ENCODE data around the gene EPB41L2.

The EPB41L2 gene

DNA sequence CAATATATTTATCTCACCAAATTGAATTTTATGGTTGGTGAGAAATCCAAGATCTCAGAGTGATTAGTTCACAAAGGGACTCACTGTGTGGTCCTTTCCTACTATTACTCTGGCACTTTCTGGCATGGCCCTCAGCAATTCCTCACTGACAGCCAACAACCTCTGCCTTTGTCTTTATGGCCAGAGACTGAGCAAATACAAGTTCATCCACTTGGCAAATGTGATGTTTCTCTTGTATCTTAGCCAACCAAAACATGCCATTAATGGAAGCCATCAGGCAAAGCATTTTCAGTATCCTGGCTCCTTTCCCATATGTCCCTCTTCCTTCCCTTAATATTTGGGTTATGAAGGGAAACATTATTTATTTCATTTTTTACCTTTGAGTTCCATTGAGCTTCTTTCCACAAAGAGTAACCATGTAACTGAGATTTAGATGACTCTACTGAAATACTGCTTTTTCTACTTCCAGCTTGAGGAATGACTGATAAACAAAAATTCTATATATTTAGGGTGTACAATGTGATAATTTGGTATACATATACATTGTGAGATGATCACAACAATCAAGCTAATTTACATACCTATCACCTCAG, 266.6 kb downstream of the EPB41L2 start:
- DNase-seq (ENCODE audit: low spot score) = no peak

DNA sequence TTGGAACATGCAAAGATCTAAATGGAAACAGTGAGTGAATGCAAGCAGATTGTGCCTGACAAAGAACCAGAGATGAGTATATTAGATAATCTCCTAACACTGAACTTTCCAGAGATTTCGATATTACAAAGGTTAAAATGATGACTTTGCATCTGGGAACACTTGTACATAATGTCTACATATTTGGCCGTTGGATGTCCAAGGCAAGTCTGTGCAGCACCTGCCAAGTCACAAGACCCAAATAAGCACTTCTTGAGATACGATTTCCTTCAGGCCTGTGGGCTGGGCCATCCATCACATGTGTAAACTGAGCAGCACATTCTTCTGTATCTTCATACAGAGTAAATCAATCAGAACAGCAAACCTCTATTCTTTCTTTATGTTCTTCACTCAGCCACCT, 268.3 kb downstream of the EPB41L2 start:
- no peak for DNase-seq (ENCODE audit: low spot score)

DNA sequence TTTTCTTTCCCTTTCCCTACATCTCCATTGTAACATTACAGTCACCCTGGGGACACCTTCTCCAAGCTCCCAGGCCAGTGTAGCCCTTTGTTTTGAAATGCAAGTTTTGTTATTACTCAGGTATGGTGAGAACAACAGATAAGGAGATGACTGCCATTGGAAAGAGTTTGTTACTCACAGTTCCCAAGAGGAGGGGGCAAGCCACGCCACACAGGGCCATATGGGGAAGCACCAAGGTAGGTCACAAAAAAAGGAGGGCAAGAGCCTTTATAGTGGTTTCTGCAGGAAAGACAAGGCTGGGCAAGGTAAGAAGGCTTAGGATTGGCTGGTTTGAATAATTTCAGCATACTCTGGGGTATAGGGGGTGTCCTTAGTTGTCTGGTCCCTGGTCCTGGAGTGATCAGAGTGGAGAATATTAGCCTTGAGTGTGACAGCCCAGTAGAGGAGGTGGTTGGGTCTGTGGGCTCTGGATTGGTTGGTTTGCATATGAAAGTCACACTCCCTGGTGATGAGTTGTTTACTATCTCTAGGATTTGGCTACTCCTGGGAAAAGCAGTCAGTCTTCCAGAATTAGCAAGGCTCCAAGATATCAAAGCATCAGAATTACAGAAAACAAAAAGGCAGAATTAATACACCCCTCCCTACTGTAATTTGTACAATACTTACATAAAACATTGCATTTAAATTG, 268.9 kb downstream of the EPB41L2 start:
- DNase-seq (ENCODE audit: low spot score) = no peak

Data from left forelimb (tissue), 1 donor.